Astrocyte (in vitro differentiated cells and primary cell): ENCODE data around the gene SCAPER. TPM values are rescaled to one million over a fixed set of nuclear protein-coding genes. Genes with fewer than 3 reads are reported as not detected.

Experiments used
- DNase-seq: peaks from one replicate; pipeline ENCODE4 v3.0.0-alpha.2; 2010; ENCODE audit warnings: low read depth
- FAIRE-seq: peaks from 2 replicates; lab custom pipeline; 2011; peaks lifted over from hg19 to GRCh38; lab: Jason Lieb, UNC
- H2AFZ ChIP-seq: 2 replicates; pipeline ENCODE4 v1.6.0; 2012; ENCODE audit warnings: low read depth, low read length, inconsistent platforms
- H3K27ac ChIP-seq: 2 replicates; pipeline ENCODE4 v1.5.1; 2011; ENCODE audit warnings: low read depth, low read length, inconsistent platforms
- H3K27me3 ChIP-seq: 2 replicates; pipeline ENCODE4 v1.6.0; 2011; ENCODE audit warnings: low read length, inconsistent platforms; ENCODE audit not compliant: insufficient read depth
- H3K36me3 ChIP-seq: 2 replicates; pipeline ENCODE4 v1.5.1; 2011; ENCODE audit warnings: low read length, inconsistent platforms; ENCODE audit not compliant: insufficient read depth
- H3K4me1 ChIP-seq: 2 replicates; pipeline ENCODE4 v1.5.1; 2011; ENCODE audit warnings: low read length, inconsistent platforms; ENCODE audit not compliant: insufficient read depth
- H3K4me2 ChIP-seq: 2 replicates; pipeline ENCODE4 v1.6.0; 2012; ENCODE audit warnings: low read length, inconsistent platforms
- H3K4me3 ChIP-seq: 2 replicates; pipeline ENCODE4 v1.5.1; 2011; ENCODE audit warnings: low read depth, mild to moderate bottlenecking, low read length, inconsistent platforms; ENCODE audit not compliant: insufficient read depth
- H3K79me2 ChIP-seq: 2 replicates; pipeline ENCODE4 v1.6.0; 2012; ENCODE audit warnings: mild to moderate bottlenecking, low read length, inconsistent platforms; ENCODE audit not compliant: insufficient read depth
- H3K9ac ChIP-seq: 2 replicates; pipeline ENCODE4 v1.6.0; 2012; ENCODE audit warnings: mild to moderate bottlenecking, low read length, inconsistent platforms
- H3K9me3 ChIP-seq: 2 replicates; pipeline ENCODE4 v1.5.1; 2012; ENCODE audit warnings: low read depth, mild to moderate bottlenecking, low read length, inconsistent platforms; ENCODE audit not compliant: insufficient read depth
- H4K20me1 ChIP-seq: 2 replicates; pipeline ENCODE4 v1.6.0; 2012; ENCODE audit warnings: low read length, inconsistent platforms; ENCODE audit not compliant: insufficient read depth
- H3K27ac Mint-ChIP-seq: one replicate; pipeline ENCODE4 v1.8.0; 2021; ENCODE audit warnings: mild to moderate bottlenecking, mixed read lengths; ENCODE audit not compliant: unreplicated experiment
- H3K27me3 Mint-ChIP-seq: one replicate; pipeline ENCODE4 v1.8.0; 2021; ENCODE audit warnings: low read depth, mixed read lengths; ENCODE audit not compliant: unreplicated experiment
- H3K36me3 Mint-ChIP-seq: one replicate; pipeline ENCODE4 v1.8.0; 2021; ENCODE audit warnings: low read depth, mixed read lengths; ENCODE audit not compliant: unreplicated experiment
- H3K4me1 Mint-ChIP-seq: one replicate; pipeline ENCODE4 v1.8.0; 2021; ENCODE audit warnings: low read depth, mixed read lengths; ENCODE audit not compliant: unreplicated experiment
- H3K4me3 Mint-ChIP-seq: one replicate; pipeline ENCODE4 v1.8.0; 2021; ENCODE audit warnings: mild to moderate bottlenecking, moderate library complexity, mixed read lengths; ENCODE audit not compliant: unreplicated experiment
- H3K9me3 Mint-ChIP-seq: one replicate; pipeline ENCODE4 v1.8.0; 2021; ENCODE audit warnings: mild to moderate bottlenecking, mixed read lengths; ENCODE audit not compliant: unreplicated experiment
- EZH2 ChIP-seq: IDR thresholded peaks from 2 replicates; pipeline ENCODE4 v1.6.1; 2012; ENCODE audit warnings: mild to moderate bottlenecking, low read length, inconsistent platforms; ENCODE audit not compliant: insufficient read depth
- total RNA-seq: library from RNA; stranded (reverse); gene quantifications from 2 replicates; pipeline ENCODE4 v1.2.1, GENCODE V29; 2021
- TF ChIP-seq, protein P1 (sequence below): IDR thresholded peaks from 2 replicates; pipeline ENCODE4 v1.5.1; 2011; ENCODE audit warnings: low read depth, mild to moderate bottlenecking, inconsistent platforms, low read length, moderate library complexity; ENCODE audit not compliant: insufficient read depth

Gene SCAPER
- total RNA-seq, 1 donor from 2014 or later, result 8.6 TPM

GRCh38 chr15:76555247-76555646, 349.9 kb downstream of the SCAPER start:
- no peaks in the 10 kb centered on the region for H3K9me3 ChIP-seq
- no peak overlapping the region for H3K27ac ChIP-seq
- H3K4me2 ChIP-seq, result no peak overlapping the region
- no peaks in the 10 kb centered on the region for H3K36me3 ChIP-seq
- Mint-ChIP-seq H3K9me3 (peaks cover 16% of the 10 kb centered on the region), H3K27ac (no peak overlapping the region), H3K36me3 (no peaks in the 10 kb centered on the region), H3K4me3 (no peak overlapping the region), H3K27me3 (no peaks in the 10 kb centered on the region), H3K4me1 (no peaks in the 10 kb centered on the region)
- H3K27me3 ChIP-seq, result no peaks in the 10 kb centered on the region
- no peak overlapping the region for H3K9ac ChIP-seq
- no peaks in the 10 kb centered on the region for H4K20me1 ChIP-seq
- H3K79me2 ChIP-seq, result no peaks in the 10 kb centered on the region
- DNase-seq (no peak), FAIRE-seq (no peak)
- no peak overlapping the region for H3K4me3 ChIP-seq
- TF ChIP-seq, protein P1, sequence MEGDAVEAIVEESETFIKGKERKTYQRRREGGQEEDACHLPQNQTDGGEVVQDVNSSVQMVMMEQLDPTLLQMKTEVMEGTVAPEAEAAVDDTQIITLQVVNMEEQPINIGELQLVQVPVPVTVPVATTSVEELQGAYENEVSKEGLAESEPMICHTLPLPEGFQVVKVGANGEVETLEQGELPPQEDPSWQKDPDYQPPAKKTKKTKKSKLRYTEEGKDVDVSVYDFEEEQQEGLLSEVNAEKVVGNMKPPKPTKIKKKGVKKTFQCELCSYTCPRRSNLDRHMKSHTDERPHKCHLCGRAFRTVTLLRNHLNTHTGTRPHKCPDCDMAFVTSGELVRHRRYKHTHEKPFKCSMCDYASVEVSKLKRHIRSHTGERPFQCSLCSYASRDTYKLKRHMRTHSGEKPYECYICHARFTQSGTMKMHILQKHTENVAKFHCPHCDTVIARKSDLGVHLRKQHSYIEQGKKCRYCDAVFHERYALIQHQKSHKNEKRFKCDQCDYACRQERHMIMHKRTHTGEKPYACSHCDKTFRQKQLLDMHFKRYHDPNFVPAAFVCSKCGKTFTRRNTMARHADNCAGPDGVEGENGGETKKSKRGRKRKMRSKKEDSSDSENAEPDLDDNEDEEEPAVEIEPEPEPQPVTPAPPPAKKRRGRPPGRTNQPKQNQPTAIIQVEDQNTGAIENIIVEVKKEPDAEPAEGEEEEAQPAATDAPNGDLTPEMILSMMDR, result no peak
- TF ChIP-seq EZH2, result no peak
- no peak overlapping the region for H2AFZ ChIP-seq
- no peaks in the 10 kb centered on the region for H3K4me1 ChIP-seq

GRCh38 chr15:76553564-76553963, 351.6 kb downstream of the SCAPER start:
- Mint-ChIP-seq H3K27me3 (no peaks in the 10 kb centered on the region), H3K9me3 (peaks cover 18% of the 10 kb centered on the region), H3K36me3 (no peaks in the 10 kb centered on the region), H3K4me1 (no peaks in the 10 kb centered on the region), H3K27ac (no peak overlapping the region), H3K4me3 (no peak overlapping the region)
- Histone ChIP-seq H3K79me2 (no peaks in the 10 kb centered on the region), H3K36me3 (no peaks in the 10 kb centered on the region), H2AFZ (no peak overlapping the region), H3K4me3 (no peak overlapping the region), H3K4me1 (no peaks in the 10 kb centered on the region), H3K4me2 (no peak overlapping the region), H3K27ac (no peak overlapping the region), H4K20me1 (no peaks in the 10 kb centered on the region), H3K9ac (no peak overlapping the region), H3K27me3 (no peaks in the 10 kb centered on the region), H3K9me3 (no peaks in the 10 kb centered on the region)
- no peak for TF ChIP-seq EZH2
- TF ChIP-seq, protein P1, result no peak
- no peak for FAIRE-seq
- DNase-seq, result no peak

DNA sequence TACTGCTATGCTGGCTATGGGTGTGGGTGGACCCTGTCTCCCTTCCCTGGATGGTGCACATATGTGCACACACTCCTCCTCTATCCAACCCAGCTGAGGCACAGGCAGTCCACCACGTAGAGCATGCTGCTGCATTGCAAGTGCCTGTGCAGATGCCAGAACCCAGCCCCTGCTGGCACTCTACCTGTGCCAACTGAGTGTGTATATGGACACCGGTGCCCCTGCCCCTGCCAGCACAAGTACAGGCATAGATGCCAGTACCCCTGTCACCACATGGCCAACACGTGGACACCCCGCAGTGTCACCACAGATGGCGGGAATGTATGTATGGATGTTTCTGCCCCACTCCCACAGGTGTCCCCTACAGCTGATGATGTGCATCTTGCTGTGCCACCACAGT, 352.0 kb downstream of the SCAPER start:
- H4K20me1 ChIP-seq, result no peaks in the 10 kb centered on the region
- no peaks in the 10 kb centered on the region for H3K36me3 ChIP-seq
- no peak overlapping the region for H3K4me2 ChIP-seq
- Mint-ChIP-seq H3K27ac (no peak overlapping the region), H3K36me3 (no peaks in the 10 kb centered on the region), H3K27me3 (no peaks in the 10 kb centered on the region), H3K9me3 (peaks cover 18% of the 10 kb centered on the region), H3K4me3 (no peak overlapping the region), H3K4me1 (no peaks in the 10 kb centered on the region)
- FAIRE-seq (no peak), DNase-seq (no peak)
- no peaks in the 10 kb centered on the region for H3K27me3 ChIP-seq
- H3K9me3 ChIP-seq, result no peaks in the 10 kb centered on the region
- TF ChIP-seq, protein P1, result no peak
- TF ChIP-seq EZH2, result no peak
- no peaks in the 10 kb centered on the region for H3K79me2 ChIP-seq
- H3K4me1 ChIP-seq, result no peaks in the 10 kb centered on the region
- no peak overlapping the region for H3K27ac ChIP-seq
- H2AFZ ChIP-seq, result no peak overlapping the region
- no peak overlapping the region for H3K9ac ChIP-seq
- no peak overlapping the region for H3K4me3 ChIP-seq
